ENCODE measurements around the gene TTC19. TPM values are rescaled to one million over a fixed set of nuclear protein-coding genes. Genes with fewer than 3 reads are reported as not detected.

The TTC19 gene
- total RNA-seq (10 to 100 TPM; 28.4 to 80.0 (median 34.3) TPM), polyA plus RNA-seq (10 to 100 TPM; 19.2 to 32.4 TPM)
- long read RNA-seq, donor 1, partial matches to known transcripts: 10 of 25 reads
- long read RNA-seq, donor 1, other reads (novel, unspliced or antisense): 11 of 25 reads
- long read RNA-seq, donor 2, transcript TTC19-201 (10 exons, 3,002 nt): major isoform, 20 of 75 reads
- long read RNA-seq, donor 2, partial matches to known transcripts: 52 of 75 reads
- long read RNA-seq, donor 2, other reads (novel, unspliced or antisense): 0 of 75 reads
- long read RNA-seq, donor 3, transcript TTC19-201 (10 exons, 3,002 nt): major isoform, 18 of 40 reads
- long read RNA-seq, donor 3, transcript TTC19-206 (10 exons, 2,591 nt): minor isoform, 6 of 40 reads
- long read RNA-seq, donor 3, partial matches to known transcripts: 4 of 40 reads
- long read RNA-seq, donor 3, other reads (novel, unspliced or antisense): 11 of 40 reads

- peak within 1 kb of the TSS; percentile 68 for H3K4me3 ChIP-seq
- TF ChIP-seq EP300 (IDR thresholded peaks at IDR 0.05): no peak
- TF ChIP-seq CTCF (IDR thresholded peaks at IDR 0.05): peak in 2 of 3 donors; percentile 7 to 21
- TF ChIP-seq POLR2A (IDR thresholded peaks at IDR 0.05): peak; percentile 92
- peaks cover 10% of the 10 kb centered on the region for H3K4me1 ChIP-seq (ENCODE audit: insufficient read depth)
- peak within 1 kb of the TSS; percentile 94 to 98 for H3K27ac ChIP-seq
- no peaks in the 10 kb centered on the region for H3K36me3 ChIP-seq
- no peaks in the 10 kb centered on the region for H3K9me3 ChIP-seq
- intact Hi-C loops (cut with DNase I): no loop called here
- peak; percentile 95 to 97 (median 96) for DNase-seq
- WGBS, 3 donors: 0% methylated on average over 80 to 91 of the region's 91 CpGs
- no peaks in the 10 kb centered on the region for H3K27me3 ChIP-seq
Observed at GRCh38 chr17:15999141-15999973, at the start of gene TTC19, which contains the start of gene ZSWIM7. Gene TTC19, plus strand, starts transcription at chr17:15999824. Its CDS starts 25 bp downstream, at chr17:15999849. Gene ZSWIM7, minus strand, starts transcription at chr17:15999704. Its CDS starts 110 bp downstream, at chr17:15999594.

- Histone ChIP-seq H3K27me3 (no peaks in the 10 kb centered on the region), H3K36me3 (no peaks in the 10 kb centered on the region), H3K27ac (no peak overlapping the region), H3K4me3 (no peak overlapping the region), H3K4me1 (ENCODE audit: insufficient read depth) (no peaks in the 10 kb centered on the region), H3K9me3 (no peaks in the 10 kb centered on the region)
- intact Hi-C loops (cut with DNase I): no loop called here
- 92 to 94% (median 94%) methylated on average over 5 to 6 of the region's 6 CpGs for WGBS, 3 donors
- DNase-seq: no peak
- TF ChIP-seq POLR2A (IDR thresholded peaks at IDR 0.05) (no peak), EP300 (IDR thresholded peaks at IDR 0.05) (no peak), CTCF (IDR thresholded peaks at IDR 0.05) (no peak)
Observed at GRCh38 chr17:15951368-15952047, 48.1 kb upstream of the TTC19 start.

GRCh38 chr17:15952048-15952532, 47.5 kb upstream of the TTC19 start:
- TF ChIP-seq EP300 (IDR thresholded peaks at IDR 0.05) (no peak), POLR2A (IDR thresholded peaks at IDR 0.05) (no peak), CTCF (IDR thresholded peaks at IDR 0.05) (no peak)
- intact Hi-C loops (cut with DNase I): no loop called here
- 84 to 95% (median 87%) methylated on average over 7 of the region's 7 CpGs for WGBS, 3 donors
- no peaks in the 10 kb centered on the region for H3K36me3 ChIP-seq
- H3K27ac ChIP-seq: no peak overlapping the region
- no peaks in the 10 kb centered on the region for H3K27me3 ChIP-seq
- H3K4me1 ChIP-seq (ENCODE audit: insufficient read depth): no peaks in the 10 kb centered on the region
- no peak overlapping the region for H3K4me3 ChIP-seq
- no peaks in the 10 kb centered on the region for H3K9me3 ChIP-seq
- DNase-seq: no peak
